Skeletal muscle tissue (tissue), 4 donors: ENCODE data around the gene ENC1. TPM values are rescaled to one million over a fixed set of nuclear protein-coding genes. Genes with fewer than 3 reads are reported as not detected.

Experiments
- H3K27ac ChIP-seq: one replicate; pipeline ENCODE4 v1.7.0; 2013; ENCODE audit warnings: mild to moderate bottlenecking, low read depth, low read length, inconsistent platforms
- H3K27me3 ChIP-seq, 3 donors: one replicate each; pipeline ENCODE4 v1.7.0; 2013; ENCODE audit warnings: low read length in 3 of 3; ENCODE audit not compliant: control insufficient read depth in 3 of 3, insufficient read depth in 3 of 3
- H3K36me3 ChIP-seq, 3 donors: one replicate each; pipeline ENCODE4 v1.7.0; 2013; ENCODE audit warnings: low read length in 3 of 3; ENCODE audit not compliant: control insufficient read depth in 3 of 3, insufficient read depth in 3 of 3
- H3K4me1 ChIP-seq, 3 donors: one replicate each; pipeline ENCODE4 v1.7.0; 2013; ENCODE audit warnings: low read length in 3 of 3, mild to moderate bottlenecking in 3 of 3; ENCODE audit not compliant: control insufficient read depth in 3 of 3, insufficient read depth in 3 of 3
- H3K4me3 ChIP-seq, 3 donors: one replicate each; pipeline ENCODE4 v1.7.0; 2013; ENCODE audit warnings: low read length in 3 of 3
- H3K9ac ChIP-seq, 3 donors: one replicate each; pipeline ENCODE4 v1.7.0; 2013; ENCODE audit warnings: low read length in 3 of 3, mild to moderate bottlenecking in 3 of 3, moderate library complexity in 2 of 3, low read depth in 1 of 3
- H3K9me3 ChIP-seq, 3 donors: one replicate each; pipeline ENCODE4 v1.7.0; 2013; ENCODE audit warnings: low read length in 3 of 3; ENCODE audit not compliant: control insufficient read depth in 3 of 3
- total RNA-seq: library from RNA; depleted of rRNA; stranded (reverse); fragments of >200 nt; gene quantifications from one replicate; pipeline ENCODE4 v1.2.3, GENCODE V29; 2014
- donor health status: Osteomylitis.

The ENC1 gene
- total RNA-seq, 1 donor from 2014 or later = 35.5 TPM

DNA sequence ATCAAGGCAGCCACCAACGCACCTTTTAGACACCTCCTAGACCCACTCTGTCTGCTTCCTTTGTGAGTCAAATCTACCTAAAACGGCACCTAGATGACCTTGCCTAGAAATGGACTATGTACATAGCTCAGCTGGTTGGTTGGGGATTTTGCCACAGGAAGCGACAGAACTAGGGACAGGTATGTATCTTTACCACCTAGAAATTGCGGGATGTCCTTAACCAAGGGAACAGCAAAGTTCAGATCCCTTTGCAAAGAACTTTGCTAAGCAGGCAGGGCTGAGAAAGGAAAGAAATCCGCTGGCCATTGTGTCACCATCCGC, 2.0 kb upstream of the ENC1 start:
- no peak overlapping the region for H3K27ac ChIP-seq
- H3K4me3 ChIP-seq = no peak overlapping the region
- no peaks in the 10 kb centered on the region for H3K27me3 ChIP-seq
- H3K4me1 ChIP-seq = peaks cover 25 to 47% (median 28%) of the 10 kb centered on the region in 3 donors
- no peak overlapping the region for H3K9ac ChIP-seq
- H3K36me3 ChIP-seq = no peaks in the 10 kb centered on the region
- H3K9me3 ChIP-seq = no peaks in the 10 kb centered on the region

DNA sequence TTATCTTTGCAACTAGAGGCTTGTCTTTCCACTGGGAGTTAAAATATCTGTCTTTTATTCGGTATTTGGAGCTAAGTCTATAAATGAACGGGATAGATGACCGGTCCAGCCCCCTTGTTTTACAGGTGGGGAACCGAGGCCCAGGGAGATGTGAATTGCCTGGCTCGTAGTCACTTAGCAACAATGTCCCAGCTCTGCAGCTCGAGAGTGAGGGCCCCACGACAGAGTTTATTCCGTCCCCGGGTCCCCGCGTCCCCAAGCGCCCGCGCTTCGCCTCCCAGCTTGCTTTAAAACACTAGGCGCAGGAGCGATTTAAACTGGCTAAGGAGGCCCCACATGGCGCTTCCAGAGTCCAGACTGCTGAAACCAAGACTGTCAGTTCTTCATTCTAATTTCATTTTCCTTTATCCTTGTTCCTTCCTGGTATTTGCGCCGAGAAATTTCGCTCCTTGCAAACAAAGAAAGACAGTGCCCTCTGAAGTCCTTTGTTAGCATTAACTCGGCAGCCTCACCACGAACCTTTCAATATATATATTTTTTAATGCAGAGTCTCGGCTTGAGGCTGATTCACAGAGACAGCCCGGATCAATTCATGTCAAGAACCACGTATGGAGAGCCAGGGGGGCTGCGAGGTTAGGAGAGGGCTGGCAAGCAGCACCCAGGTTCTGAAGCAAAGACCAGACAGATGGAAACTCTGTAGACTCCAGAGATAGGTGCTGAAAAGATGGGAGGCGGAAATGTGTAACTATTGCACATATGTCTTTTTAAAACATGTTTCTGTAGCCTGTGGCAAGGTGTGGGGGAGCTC, 1.4 kb upstream of the ENC1 start:
- Histone ChIP-seq H3K27ac (peak overlapping the region; percentile 71), H3K9ac (peak overlapping the region in 2 of 3 donors; percentile 79 to 84), H3K36me3 (no peaks in the 10 kb centered on the region), H3K4me3 (peak overlapping the region; percentile 86 to 93 (median 90)), H3K9me3 (no peaks in the 10 kb centered on the region), H3K27me3 (no peaks in the 10 kb centered on the region), H3K4me1 (peaks cover 25 to 43% (median 30%) of the 10 kb centered on the region in 3 donors)

DNA sequence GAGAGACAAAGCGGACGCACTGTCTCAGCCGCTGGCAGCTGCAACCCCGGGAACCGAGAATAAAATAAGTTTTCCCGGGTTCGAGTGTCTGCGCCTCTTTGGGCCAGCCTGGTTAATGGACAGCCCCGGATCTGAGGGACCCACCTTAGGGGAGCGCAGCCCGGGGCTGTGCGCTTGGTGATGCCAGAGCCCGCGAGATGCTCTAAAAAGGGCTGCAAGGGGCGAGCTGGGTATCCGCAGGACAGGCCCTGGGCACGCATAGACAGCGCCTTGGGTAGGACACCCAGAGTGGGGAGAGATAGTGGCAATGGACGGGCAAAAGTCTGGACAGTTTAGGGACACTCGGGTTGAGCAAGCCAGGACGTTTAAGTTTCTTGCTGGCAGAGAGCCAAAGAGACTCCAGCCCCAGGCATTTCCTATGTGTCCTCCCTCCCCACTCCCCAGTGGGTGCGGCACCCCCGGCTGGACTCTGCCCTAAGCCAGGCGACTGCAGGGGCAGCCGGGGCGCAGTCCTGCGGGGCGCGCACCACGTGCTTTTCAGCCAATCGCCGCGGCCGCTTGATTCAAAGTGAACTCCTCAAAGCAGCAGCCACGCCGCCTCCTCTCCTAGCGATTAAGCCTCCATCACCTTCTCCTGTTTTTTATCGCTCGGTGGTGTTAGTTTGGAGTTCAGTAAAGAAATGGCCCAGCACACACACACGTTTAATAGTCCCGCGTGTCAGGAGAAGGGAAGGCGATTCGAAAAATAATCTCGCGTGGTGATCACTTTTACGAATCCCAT, 616 bp upstream of the ENC1 start:
- Histone ChIP-seq H3K9me3 (no peaks in the 10 kb centered on the region), H3K27me3 (no peaks in the 10 kb centered on the region), H3K27ac (peak overlapping the region; percentile 71), H3K36me3 (peaks cover 0 to 1% (median 1%) of the 10 kb centered on the region in 3 donors), H3K4me3 (peak overlapping the region; percentile 86 to 93 (median 90)), H3K4me1 (peaks cover 25 to 42% (median 30%) of the 10 kb centered on the region in 3 donors), H3K9ac (peak overlapping the region; percentile 79 to 84 (median 79))

DNA sequence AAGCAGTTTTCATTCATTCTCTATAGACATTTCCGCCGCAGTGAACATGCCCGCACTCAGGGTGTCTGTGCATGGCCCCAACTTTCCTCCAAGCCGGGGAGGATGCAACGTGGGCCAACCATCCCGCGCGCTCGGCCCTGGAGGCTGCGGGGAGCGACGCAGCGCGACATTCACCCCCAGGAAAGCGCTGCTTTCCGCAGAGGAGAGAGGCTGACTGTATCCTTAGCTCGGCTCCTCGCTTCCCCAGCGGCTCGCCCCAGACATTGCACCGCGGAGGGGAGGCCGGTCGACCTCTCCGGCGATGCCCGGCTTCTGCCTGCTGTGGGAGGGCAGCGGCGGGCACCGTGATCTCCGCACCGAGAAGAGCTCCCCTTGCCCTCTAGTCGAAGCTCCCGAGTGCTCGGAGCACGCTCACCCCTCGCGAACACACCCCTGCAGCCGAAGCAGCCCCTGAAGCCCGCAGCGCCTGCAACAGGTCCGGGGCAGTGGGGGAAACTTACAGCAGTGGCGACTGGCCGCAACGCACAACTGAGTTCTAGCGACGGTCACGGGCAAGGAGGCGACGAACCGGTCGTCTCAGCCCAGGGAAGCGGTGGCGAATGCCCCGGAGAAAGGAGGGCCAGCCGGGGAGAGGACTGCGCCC, 600 bp downstream of the ENC1 start:
- Histone ChIP-seq H3K4me3 (peak overlapping the region; percentile 86 to 93 (median 90)), H3K27me3 (no peaks in the 10 kb centered on the region), H3K9ac (peak overlapping the region; percentile 79 to 84 (median 79)), H3K27ac (peak overlapping the region; percentile 71), H3K9me3 (no peaks in the 10 kb centered on the region), H3K36me3 (peaks cover 7 to 13% (median 11%) of the 10 kb centered on the region in 3 donors), H3K4me1 (peaks cover 25 to 42% (median 30%) of the 10 kb centered on the region in 3 donors)

DNA sequence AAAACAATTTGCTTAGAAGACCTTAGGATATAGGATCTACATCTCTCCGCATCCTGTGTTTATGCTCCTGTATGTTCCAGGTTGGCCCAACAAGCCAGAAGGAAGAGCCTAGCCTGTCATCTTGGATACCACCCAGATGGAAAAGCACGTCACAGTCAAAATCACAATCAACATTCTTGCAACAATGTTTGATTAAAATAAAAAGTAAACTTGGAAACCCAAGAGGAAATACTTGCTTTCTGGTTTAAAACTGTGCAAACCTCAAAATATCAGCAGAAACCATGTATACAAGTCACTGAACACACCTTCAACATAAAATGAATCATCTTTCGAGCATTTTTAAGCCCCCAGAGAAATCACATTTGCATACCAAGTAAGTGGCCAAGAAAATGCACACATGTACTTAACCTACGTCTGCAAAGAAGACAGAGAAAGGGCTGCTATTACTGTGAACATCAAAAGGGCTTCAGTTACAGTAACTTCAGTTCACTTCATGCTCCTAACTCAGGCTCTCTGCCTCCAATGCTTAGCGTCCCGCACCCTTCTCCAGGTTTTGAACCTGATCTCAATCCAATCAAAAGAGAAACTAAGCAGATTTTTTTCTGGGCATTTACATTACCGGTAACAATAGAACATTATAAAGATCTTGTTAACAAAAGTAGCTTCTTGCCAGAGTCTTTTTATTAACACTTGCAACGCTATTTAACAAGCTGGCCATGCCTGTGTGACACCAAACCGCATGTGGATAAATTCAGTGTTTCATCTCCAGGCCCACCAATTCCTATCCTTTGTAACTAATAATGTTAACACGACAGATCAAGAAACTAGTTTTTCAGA, 1.3 kb downstream of the ENC1 start:
- peak overlapping the region; percentile 79 to 84 (median 79) for H3K9ac ChIP-seq
- H3K4me1 ChIP-seq = peaks cover 25 to 42% (median 30%) of the 10 kb centered on the region in 3 donors

DNA sequence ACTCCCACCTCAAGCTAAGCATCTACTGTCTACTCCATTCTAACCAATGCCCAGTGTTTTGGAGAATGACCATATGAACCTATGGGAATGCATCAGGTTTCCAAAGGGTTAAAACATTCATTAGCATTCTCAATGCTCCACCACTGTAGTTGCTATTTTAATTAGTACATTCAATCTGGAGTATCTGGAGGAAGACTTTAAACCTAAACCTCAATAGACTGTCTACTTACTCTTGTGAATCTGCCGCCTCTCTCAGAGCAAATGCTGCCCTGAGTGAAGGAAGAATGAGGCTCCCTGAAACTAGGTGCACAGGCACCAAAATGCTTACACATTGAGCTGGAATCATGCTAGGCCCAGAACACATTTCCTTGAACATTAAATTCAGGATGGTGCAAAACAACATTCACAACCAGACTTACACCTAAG, 2.0 kb downstream of the ENC1 start:
- Histone ChIP-seq H3K9me3 (no peaks in the 10 kb centered on the region), H3K4me1 (peaks cover 25 to 42% (median 30%) of the 10 kb centered on the region in 3 donors), H3K36me3 (peaks cover 10 to 21% (median 15%) of the 10 kb centered on the region in 3 donors), H3K4me3 (peak overlapping the region; percentile 32 to 90 (median 86)), H3K9ac (peak overlapping the region in 2 of 3 donors; percentile 79 to 84), H3K27ac (no peak overlapping the region), H3K27me3 (no peaks in the 10 kb centered on the region)

More for the DNA sequence above, 1.3 kb downstream of the ENC1 start:
- no peaks in the 10 kb centered on the region for H3K27me3 ChIP-seq
- peak overlapping the region; percentile 86 to 93 (median 90) for H3K4me3 ChIP-seq
- H3K36me3 ChIP-seq = peaks cover 10 to 19% (median 15%) of the 10 kb centered on the region in 3 donors
- H3K27ac ChIP-seq = peak overlapping the region; percentile 71
- H3K9me3 ChIP-seq = no peaks in the 10 kb centered on the region

DNA sequence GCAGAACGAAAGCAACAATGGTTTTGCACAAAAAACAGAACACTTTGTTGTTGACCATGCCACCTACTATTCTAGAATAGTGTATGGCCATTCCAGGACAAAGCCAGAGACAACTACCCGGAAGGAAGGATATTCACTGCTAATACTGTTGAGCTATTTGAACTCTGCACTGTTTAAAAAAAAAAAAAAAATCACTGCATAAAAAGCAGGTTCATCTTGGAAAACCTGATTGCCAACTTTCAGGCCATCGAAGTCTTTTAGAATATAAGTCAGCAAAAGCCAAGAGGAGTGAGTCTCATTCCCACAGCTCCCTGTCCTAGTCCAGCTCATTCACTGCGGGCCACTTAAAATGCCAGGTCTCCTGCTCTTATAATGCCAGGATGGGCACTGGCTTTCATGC, 4.0 kb downstream of the ENC1 start:
- Histone ChIP-seq H3K36me3 (peaks cover 14 to 22% (median 15%) of the 10 kb centered on the region in 3 donors), H3K4me1 (peaks cover 23 to 34% (median 27%) of the 10 kb centered on the region in 3 donors), H3K27me3 (no peaks in the 10 kb centered on the region), H3K9ac (no peak overlapping the region), H3K9me3 (no peaks in the 10 kb centered on the region), H3K4me3 (no peak overlapping the region), H3K27ac (no peak overlapping the region)

DNA sequence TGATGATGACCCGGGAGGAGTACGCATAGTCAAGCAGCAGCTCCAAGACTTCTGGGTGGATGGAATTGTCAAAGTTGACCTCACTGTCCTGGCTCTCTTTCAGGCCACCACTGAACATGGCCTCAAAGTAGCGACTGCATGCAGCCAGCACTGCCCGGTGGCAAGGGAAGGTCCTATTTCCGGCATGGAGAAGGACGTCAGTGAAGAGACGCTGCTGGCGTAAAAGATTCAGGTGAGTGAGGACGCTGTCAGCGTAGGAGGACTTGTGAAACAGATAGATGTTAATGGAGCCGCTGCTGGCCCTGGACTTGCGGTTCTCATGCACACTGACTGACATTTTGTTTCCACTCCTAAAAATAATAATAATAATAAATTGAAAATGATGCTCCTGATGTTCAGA, 4.4 kb downstream of the ENC1 start:
- Histone ChIP-seq H3K9ac (no peak overlapping the region), H3K27me3 (no peaks in the 10 kb centered on the region), H3K4me1 (peaks cover 19 to 33% (median 25%) of the 10 kb centered on the region in 3 donors), H3K27ac (no peak overlapping the region), H3K4me3 (no peak overlapping the region), H3K9me3 (no peaks in the 10 kb centered on the region), H3K36me3 (peaks cover 14 to 22% (median 15%) of the 10 kb centered on the region in 3 donors)

DNA sequence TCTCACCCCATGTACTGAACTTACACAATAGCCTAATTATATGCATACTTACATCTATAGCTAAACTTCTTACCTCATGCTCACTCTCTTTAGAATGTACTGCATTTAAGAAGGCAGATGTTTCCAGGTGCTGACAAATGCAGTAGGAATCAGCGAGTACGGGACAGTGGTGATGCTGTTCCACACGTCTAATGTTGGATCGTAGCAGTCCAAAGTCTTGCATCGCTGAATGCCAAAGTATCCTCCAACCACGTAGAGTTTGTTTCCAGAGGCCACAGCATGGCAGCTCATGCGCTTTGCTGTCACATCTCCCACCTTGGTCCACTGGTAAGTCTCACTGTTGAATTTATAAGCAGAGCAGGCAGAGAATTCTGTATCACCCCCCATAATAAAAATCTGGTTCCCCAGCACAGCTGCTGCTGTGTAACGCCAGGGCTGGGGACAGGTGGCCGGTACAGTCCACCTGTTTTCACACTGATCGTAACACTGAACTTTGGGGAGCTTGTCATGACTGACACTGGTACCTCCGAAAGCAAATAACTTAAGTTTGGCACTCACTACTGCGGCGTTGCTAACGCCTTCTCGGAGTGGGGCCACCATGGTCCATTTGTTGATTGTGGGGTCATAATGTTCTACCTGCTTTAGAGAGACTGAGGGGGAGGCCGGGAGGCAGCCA, 5.8 kb downstream of the ENC1 start:
- H3K9ac ChIP-seq = no peak overlapping the region
- peaks cover 14 to 22% (median 15%) of the 10 kb centered on the region in 3 donors for H3K36me3 ChIP-seq
- H3K27me3 ChIP-seq = no peaks in the 10 kb centered on the region
- H3K9me3 ChIP-seq = no peaks in the 10 kb centered on the region
- no peak overlapping the region for H3K4me3 ChIP-seq
- peaks cover 14 to 20% (median 18%) of the 10 kb centered on the region in 3 donors for H3K4me1 ChIP-seq
- H3K27ac ChIP-seq = no peak overlapping the region
